ENCODE data around the gene RASSF5.

RASSF5 gene

DNA sequence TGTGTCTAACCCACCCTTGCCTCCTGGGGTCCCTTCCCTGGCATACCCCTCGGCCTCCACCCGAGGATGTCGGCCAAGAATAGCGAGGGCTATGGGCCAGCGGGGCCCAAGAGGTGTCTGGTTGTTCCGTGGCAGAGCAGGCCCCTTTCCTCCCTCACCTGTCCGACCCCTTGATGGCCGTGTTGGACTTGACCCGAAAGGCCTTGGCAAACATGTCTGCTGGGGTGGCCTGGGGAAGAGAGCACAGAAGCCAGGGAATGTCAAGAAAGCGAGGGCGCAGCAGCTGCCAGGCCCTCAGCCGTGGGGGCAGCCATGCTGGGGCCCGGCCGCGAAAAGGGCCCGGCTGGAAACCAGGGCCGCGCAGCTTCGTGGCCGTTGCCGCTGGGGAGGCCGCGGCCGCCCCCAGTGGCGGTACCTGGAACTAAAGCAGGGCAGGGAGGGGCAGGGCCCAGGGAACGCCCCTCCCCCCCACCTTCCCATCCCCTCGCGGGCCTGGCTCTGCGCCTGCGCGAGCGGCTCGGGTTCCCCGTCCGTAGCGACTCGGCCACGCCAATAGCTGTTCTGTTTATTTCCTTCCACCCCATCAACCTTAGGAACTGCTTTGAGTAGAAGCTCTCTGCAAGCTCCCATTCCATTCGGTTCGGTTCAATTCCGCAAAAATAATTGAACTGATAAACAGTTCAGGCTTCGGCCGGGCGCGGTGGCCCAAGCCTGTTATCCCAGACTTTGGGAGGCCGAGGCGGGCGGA, 105.0 kb downstream of the RASSF5 start, which contains the start of gene EIF2D:
EIF2D (minus strand) TSS at position 337 of the 748 bp plus-strand sequence; CDS start at position 214, 123 bp downstream.
- TF ChIP-seq GATA2 (IDR thresholded peaks at IDR 0.05; ENCODE audit: low read depth, low read length), result peak; percentile 26; the same call in 1 of the 2 replicates
- TF ChIP-seq GATA3 (IDR thresholded peaks at IDR 0.05; ENCODE audit: low read depth, low read length), result no peak

DNA sequence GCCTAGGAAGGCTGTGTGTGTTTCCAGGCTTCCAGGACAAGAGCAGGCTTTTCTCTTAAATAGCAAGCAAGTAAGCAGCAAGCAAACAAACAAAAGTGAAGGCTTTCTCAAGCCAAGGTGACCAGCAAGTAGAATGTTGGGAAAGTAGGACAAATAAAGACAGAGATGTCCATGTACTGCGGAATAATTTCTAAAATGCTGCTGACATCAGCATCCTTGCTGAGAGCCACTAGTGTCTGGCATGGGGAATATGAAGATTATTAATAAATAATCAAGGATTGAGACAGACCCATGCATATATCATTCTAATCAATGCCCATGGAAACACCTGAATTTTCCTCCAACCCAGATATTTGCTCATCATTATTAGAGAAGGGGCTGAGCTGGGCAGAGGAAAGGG, 121.6 kb downstream of the RASSF5 start:
- TF ChIP-seq GATA2 (IDR thresholded peaks at IDR 0.05; ENCODE audit: low read depth, low read length) (no peak), GATA3 (IDR thresholded peaks at IDR 0.05; ENCODE audit: low read depth, low read length) (no peak)

DNA sequence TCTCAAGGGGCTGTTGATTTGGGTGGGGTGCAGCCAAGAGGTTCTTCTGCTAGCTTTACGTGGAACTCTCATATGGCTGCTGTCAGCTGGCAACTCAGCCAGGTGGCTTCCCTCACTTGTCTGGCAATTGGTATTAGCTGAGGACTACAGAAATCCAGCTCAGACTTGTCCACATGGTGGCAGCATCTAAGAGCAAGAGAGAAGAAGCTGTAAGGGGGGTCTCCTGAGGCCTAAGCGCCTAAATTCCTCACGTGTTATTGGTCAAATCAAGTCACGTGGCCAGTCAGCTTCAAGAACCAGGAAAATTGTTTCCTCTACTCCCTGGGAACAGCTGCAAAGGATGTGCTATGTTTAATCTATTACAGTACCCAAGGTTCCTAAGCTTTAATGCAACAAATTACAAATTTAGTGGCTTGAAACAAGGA, 123.8 kb downstream of the RASSF5 start:
- TF ChIP-seq GATA2 (IDR thresholded peaks at IDR 0.05; ENCODE audit: low read depth, low read length) (no peak), GATA3 (IDR thresholded peaks at IDR 0.05; ENCODE audit: low read depth, low read length) (no peak)

DNA sequence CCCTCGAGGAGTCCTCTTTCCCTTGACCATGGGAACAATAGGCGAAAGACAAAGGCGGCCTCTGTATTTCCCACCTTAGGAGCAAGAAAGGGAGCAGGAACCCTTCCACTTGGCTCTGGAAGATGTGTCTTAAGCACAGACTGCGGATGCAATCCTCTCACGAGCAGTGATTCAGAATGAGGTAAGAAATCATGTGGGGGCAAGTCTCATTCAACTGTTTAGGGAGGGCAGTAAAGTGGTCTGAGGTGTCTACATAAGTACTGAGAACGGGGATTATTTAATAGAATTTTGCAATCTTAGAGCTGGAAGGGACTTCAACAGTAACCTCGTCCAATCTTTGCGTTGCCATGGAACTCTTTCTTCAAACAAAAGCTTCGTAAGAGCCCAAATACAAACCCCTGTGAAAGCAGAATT, 126.4 kb downstream of the RASSF5 start:
- TF ChIP-seq GATA2 (IDR thresholded peaks at IDR 0.05; ENCODE audit: low read depth, low read length), result no peak

DNA sequence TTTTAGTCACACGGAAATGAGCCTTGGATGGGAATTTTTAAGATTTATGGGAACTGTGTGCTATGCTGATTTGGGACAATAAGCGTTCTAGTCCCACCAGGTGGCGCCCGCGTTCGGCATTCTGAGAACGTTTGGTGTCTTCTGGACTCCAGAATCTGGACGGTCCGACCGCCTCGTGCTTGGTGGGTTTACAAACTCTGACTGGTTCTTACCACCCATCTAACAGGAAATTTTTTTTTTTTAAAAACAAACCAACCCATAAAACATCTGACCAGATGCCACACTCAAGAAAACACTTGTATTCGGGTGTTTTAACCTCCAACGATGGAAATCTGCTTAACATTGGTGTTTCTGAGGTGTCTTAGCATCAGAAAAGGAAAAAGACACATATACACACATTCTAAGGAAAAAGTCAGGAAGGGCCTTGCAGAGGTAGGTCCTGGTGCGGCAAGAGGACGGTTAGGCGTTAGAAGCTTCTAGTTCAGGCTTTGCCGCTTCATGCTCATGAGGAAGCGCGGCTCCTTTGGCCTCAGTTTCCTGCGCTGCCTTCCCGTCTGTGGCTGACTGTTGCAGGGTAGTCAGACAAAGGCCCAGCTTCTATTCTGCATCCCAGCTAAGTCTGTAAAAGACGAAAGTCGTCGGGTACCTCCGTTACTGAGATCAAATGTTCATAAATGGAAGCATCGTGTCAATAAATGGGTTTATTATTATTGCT, 127.2 kb downstream of the RASSF5 start:
- TF ChIP-seq GATA2 (IDR thresholded peaks at IDR 0.05; ENCODE audit: low read depth, low read length) (no peak), GATA3 (IDR thresholded peaks at IDR 0.05; ENCODE audit: low read depth, low read length) (no peak)

DNA sequence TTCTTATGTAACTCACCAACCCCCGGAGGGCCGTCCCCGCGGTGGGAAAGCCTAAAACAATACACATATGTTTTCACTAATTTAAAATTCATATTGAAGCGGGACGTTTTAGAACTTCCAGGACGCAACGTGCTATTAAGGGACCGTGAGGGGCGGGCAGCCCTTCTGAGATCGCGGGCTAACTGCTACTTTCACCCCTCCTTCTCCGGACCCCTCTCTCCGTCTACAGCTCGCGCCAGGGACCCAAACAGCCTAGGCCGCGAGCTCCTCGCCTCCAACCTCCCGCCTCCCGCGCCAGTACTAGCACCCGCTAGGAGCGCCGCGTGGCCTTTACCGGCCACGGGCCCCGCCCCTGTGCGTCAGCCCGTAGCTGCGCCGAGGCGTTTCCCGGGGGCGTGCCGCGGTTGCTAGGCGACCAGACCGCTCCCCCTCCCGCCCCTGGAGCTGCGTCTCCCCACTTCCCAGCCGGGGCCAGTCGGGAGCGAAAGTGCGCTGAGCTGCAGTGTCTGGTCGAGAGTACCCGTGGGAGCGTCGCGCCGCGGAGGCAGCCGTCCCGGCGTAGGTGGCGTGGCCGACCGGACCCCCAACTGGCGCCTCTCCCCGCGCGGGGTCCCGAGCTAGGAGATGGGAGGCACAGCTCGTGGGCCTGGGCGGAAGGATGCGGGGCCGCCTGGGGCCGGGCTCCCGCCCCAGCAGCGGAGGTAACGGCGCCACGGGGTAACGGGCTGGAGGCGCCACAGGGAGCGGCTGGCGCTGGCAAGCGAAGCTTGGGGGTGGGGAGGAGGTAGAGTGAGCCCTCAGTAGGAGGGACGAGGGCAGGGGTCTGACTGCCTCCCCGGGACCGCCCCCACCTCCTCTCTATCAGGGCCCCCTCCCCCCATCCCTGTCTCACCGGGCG, 128.0 kb downstream of the RASSF5 start, which contains the start of gene DYRK3:
DYRK3 (plus strand) TSS at position 457 of the 898 bp plus-strand sequence; CDS start at position 625, 168 bp downstream.
- TF ChIP-seq GATA2 (IDR thresholded peaks at IDR 0.05; ENCODE audit: low read depth, low read length), result no peak; the same call in 1 of the 2 replicates
- no peak for TF ChIP-seq GATA3 (IDR thresholded peaks at IDR 0.05; ENCODE audit: low read depth, low read length)

DNA sequence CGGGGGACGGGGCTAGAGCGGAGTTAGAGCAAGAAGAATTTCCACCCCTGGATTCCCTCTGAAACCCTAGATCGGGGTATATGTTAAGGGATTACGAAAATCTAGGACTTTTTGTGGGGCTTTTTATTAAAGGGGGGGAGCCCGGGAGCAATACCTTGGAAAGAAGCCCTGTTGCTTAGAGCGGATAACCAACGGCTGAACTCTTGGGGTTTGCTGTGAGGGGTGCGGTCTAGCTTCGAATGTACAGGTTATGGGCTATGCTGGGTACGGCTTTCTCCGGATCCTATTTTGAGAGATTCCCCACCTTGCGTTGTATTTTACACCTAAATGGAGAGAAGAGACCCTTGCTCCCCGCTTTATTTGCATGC, 128.6 kb downstream of the RASSF5 start:
- TF ChIP-seq GATA2 (IDR thresholded peaks at IDR 0.05; ENCODE audit: low read depth, low read length) (no peak), GATA3 (IDR thresholded peaks at IDR 0.05; ENCODE audit: low read depth, low read length) (no peak)

DNA sequence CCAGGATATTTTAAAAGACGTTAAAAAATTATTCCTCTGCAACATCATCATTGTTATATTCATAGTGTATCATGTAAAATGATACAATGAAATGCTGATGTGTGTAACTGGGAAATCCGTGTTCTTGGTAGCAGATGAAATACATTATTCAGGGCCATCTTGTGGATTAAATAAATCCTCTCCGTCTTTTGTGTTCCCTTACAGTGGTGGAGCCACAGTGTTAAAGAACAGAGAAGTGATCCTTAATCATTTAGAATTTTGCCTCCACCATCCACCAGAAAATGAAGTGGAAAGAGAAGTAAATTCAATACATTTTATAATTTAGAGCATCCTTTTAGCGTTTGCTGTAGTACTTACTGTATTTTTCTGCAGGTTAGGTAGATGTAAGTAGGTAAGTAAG, 129.3 kb downstream of the RASSF5 start:
- TF ChIP-seq GATA2 (IDR thresholded peaks at IDR 0.05; ENCODE audit: low read depth, low read length) (no peak), GATA3 (IDR thresholded peaks at IDR 0.05; ENCODE audit: low read depth, low read length) (no peak)

DNA sequence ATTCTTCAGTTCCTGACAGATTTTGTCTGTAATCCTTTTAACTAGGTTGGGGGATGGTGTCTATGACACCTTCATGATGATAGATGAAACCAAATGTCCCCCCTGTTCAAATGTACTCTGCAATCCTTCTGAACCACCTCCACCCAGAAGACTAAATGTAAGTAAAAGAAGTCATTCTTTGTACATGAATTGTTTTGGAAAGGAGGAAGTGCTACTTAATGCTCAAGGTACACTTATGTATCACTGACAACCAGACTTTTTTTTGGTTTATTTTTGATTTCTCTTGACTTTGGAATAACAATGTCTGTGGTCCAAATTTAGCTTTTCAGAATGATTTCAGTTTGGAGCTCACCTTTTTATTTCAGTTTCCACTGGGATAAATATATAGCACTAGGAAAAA, 130.3 kb downstream of the RASSF5 start:
- no peak for TF ChIP-seq GATA3 (IDR thresholded peaks at IDR 0.05; ENCODE audit: low read depth, low read length)

Measured in SH-SY5Y (cell line).